ENCODE measurements around the gene BMP2.
A peak's percentile ranks its signal among the peaks of the same experiment; 100 is the strongest.

BMP2 gene

GRCh38 chr20:6827472-6827871, 60.0 kb downstream of the BMP2 start:
- no peak for DNase-seq (ENCODE audit: low read depth)

GRCh38 chr20:6828794-6829423, 61.4 kb downstream of the BMP2 start:
- peak; percentile 14 for DNase-seq (ENCODE audit: low read depth)
- no peak overlapping the region for H3K4me3 ChIP-seq (ENCODE audit: control insufficient read depth, low read depth, low read length)
- TF ChIP-seq CTCF (IDR thresholded peaks at IDR 0.05; ENCODE audit: control insufficient read depth, insufficient read depth, low read depth, low read length, missing control alignments), result peak; percentile 75

More at GRCh38 chr20:6827472-6827871, 60.0 kb downstream of the BMP2 start:
- TF ChIP-seq CTCF (IDR thresholded peaks at IDR 0.05; ENCODE audit: control insufficient read depth, insufficient read depth, low read depth, low read length, missing control alignments), result no peak
- H3K4me3 ChIP-seq (ENCODE audit: control insufficient read depth, low read depth, low read length), result no peak overlapping the region

- H3K4me3 ChIP-seq (ENCODE audit: control insufficient read depth, low read depth, low read length), result no peak overlapping the region
- peak; percentile 24 for TF ChIP-seq CTCF (IDR thresholded peaks at IDR 0.05; ENCODE audit: control insufficient read depth, insufficient read depth, low read depth, low read length, missing control alignments)
- DNase-seq (ENCODE audit: low read depth), result no peak
Observed at GRCh38 chr20:6829510-6830116, 62.1 kb downstream of the BMP2 start.
